ENCODE data around the gene NRP1.
"Not testable (repeated sequence)": the region's sequence is repeated elsewhere in the genome, so short reads cannot be mapped to it uniquely, and the experiment has no call there.

The NRP1 gene

DNA sequence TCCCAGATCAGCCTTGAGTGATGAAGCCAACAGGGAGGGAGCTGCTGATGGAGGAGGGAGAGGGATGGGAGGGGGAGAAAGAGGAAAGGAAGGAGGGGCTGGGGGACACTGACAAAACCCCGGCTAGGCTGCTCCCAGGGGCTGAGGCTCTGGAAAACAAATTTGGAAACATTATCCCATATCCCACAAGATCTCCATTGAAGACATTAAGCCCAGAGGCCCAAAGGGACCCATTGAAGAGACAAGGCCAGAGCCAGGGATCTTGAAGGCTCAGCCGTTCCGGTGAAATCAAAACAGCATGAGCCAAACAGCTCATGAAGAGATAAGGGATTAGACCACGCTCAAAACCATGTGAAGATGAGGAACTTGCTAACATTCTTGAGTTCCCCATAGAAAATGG is 192.2 kb downstream of the NRP1 start:
- DNase-seq, result no peak

DNA sequence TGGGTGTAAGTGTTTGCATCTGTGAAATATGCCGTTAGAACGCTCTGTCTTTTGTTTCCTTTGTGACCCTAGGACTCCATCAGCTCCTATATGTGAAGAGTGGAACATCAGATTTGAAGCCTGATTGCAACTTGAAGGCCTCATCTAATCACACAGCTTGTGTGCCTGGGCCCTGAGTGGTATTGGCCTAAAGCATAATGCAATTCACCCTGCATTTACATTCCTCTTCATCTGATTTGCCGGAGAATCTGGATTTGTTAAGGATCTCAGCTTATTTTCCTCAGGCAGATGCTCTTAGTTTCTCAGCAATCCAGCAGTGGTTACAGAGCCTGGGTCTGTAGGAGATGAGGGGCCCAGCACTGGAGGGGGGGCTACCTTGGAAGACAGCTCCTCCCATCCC is 193.2 kb downstream of the NRP1 start:
- no peak for DNase-seq

DNA sequence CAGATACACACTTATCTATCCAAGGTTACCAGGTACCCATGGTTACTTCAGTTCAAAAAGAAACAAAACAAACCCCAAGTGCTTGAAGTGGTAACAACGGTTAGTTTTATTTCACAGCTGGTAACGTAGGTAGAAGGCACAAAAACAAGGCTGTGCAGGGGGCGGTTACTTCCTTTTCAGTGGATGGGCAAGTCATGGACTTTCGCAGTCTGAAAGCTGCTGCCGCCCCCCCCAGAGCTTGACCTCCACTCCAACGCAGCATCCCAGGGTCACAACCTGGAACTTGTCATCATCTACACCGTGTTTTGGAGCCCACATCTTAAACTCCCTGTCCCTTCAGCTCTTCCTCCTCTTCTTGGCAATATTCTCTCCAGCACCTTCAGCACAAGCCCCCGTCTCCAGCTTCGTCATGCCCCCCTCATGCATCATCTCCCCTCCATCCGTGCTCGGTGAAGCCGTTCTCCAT is 195.3 kb downstream of the NRP1 start:
- no peak for DNase-seq

DNA sequence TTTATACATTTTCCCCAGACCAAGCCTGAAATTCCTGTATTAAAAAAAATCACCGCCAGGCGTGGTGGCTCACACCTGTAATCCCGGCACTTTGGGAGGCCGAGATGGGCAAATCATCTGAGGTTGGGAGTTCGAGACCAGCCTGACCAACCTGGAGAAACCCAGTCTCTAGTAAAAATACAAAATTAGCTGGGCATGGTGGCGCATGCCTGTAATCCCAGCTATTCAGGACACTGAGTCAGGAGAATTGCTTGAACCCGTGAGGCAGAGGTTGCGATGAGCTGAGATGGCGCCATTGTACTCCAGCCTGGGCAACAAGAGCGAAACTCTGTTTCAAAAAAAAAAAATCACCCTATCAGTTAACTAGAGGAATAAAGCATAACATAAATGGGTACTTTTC is 195.8 kb downstream of the NRP1 start:
- DNase-seq, result not testable (repeated sequence)

DNA sequence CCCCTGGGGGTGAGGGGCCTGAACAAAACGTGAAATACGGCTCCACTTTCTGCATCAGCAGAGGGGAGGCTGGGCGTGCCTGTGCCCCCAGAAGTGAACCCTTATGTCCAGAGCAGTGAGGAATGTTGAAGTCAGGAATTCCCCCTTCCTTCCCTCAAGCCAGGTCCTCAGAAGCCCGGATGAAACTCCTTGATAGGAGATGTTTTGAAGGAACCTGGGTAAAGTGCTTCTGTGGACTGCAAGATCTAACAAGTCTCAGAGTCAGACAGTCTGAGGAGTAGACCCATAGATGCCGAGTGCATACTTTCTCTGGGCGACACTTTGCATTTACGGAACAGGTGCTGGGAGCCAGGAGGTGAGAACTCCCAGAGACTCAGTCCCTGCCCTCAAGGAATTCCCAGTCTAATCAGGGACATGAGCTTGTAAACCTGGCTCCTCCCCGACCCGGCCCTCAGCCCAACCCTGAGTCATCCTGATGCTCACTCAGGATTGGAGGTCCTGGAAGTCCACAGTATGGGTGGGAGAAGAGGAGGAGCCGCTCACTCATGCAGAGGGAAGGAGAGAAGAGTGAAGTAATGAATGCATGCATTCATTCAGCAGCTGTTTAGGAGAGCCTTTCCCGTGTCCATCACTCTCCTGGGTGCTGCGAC is 197.0 kb downstream of the NRP1 start:
- DNase-seq, result no peak

DNA sequence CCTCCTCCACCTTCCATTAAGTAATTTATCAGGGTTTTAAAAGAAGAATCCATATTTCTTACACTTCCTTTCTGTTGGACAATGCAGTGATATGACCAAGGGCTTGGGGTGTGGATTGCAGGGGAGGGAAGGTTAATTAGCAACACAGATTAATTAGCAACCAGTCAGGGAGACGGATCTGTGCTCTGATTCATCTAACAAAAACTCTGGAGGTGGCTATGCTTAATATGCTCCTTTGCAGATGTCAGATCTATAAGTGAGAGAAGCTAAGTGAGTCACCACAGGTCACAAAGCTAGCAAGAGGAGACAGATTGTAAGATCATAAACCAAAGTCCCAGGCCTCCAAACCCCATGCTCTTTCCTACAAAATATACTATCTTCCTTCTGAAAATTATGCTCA is 197.7 kb downstream of the NRP1 start:
- no peak for DNase-seq

DNA sequence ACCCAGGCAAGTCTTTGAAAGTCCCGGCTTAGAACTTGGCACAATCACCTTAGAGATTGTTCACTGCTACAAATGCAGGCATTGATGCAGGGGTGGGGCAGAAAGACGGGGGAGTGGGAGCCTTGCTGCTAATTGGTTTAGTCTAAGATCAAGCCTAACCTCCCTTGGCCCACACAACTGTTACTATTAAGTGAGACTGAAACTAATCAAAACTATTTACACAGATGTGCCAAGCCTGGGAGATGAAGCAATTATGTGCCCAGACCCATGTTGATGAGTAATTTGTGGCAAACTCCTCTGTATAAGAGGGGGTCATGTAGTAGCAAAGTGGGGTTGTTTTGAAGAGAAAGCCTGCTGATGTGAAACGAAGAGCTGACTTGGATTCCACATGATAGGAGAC is 198.2 kb downstream of the NRP1 start:
- DNase-seq, result no peak

DNA sequence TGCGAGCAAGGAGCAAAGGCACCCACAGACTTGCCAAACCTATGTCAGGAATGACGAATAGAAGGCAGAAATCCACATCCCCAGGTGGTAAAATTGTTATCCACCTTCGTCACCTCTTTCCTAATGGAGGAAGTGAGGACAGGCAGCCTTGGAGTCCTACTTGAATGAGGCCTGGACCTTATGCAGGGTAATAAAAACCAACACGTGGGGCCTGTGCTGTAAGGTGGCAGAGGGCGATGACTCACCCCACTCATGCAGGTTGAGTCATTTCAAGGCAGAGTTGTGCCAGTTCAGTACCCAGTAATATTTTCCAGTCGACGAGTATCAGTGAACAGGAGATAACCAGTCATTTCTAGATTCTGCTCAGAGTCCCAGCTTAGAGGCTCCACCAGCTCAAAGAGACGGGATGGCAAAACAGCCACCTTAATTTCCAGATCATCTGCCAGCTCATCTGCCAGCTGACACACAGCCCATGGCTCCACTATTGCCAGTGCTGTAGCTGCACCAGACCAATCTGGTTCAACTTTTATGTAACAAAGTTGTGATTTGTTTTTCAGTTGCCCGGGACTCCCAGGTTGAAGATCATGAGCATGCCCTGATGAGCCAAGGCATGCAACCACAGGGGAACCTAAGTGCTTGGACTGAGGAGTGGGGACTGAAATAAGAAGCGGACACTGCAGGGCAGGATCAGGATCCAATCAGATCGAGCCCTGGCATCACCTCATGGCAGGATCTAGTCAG is 200.3 kb downstream of the NRP1 start:
- no peak for DNase-seq

DNA sequence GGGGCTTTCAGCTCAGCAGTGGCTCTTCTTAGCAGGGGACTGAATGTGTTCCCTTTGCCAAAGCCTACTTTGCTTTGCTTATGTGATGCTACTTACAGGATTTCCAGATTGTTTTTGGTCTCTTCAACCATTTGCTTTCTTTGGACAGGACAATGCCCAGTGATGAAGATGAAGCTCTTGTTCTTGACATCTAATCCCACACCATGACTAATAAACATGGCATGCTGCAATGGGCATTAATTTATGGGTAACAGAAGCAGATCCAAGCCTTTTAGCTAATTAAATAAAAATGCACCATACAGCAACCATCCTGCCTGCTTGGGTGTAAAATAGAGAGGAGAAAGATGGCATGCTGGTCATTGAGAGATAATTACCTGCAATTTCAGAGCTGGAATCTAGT is 200.9 kb downstream of the NRP1 start:
- DNase-seq, result no peak

DNA sequence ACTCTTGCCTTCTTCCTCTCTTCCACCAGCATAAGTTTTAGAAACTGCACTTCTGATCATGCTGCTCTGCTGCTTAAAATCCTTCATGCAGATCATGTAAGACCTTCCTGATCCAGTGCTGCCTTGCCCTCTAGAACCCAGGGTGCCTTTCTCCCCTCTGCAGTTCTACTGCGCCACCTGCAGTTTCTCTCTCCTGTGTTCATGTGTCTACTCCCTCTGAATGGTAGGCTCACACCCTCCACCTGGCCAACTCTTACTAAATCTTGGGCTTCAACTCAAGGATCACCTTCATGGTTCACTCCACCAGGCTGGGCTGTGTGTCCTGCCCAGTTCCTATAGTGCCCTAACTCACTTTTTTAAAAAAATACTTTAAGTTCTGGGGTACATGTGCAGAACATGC is 201.8 kb downstream of the NRP1 start:
- no peak for DNase-seq

DNA sequence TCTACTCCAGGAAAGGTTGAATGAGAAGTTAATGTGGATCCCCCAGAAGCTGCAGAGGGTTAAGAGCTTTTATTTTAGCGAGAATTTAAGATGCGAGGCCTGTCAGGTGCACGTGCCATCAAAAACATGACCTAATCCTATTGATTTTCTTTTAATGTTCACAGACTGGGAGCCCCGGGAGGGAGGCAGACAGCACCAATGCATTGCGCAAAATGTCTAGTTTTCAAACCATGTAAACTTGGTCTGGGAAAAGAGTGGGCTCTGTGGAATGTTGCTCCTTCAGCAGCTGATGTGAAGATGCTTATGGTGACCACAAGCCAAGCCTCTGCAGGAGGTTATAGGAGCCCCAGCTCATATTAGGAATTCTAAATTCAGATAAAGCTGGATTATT is 204.5 kb downstream of the NRP1 start:
- DNase-seq, result no peak

DNA sequence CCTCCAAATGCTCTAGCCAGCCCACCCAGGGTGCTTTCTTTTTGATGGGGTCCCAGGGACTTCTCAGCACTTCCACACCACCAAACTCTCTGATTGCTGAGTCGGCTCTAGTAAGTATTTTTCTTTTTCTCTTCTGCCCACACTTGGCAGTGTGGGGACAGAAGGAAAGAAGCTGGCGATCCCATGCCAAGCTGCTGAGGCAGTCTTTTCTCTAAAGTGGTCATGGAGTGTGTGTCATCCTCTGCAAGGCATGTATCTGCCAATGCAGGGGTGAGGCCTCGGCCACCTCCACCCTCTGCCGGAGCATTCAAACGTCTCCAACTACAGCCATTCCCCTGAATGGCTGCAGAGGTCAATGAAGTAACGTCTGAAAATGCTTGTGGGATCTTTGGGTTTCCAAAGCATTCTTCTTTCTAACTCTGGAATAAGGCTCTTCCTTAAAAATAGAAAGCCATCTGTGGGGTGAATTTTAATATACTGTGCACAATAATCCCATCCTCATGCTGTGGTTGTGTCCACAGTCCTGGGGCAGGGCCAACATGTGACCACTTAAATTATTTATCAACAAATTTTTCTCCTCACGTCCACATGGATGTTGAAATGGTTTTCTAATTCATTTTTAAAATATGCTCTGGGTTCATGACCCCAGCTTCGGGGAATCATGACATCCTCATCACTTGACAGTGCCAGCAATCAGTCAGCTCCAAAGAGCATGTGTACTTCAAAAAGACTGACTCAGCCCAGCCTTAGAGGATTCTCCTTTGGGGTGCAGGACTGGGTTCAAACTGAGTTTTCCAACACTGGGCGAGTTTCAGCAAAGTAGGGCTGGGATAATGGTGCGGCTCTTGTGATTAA is 205.1 kb downstream of the NRP1 start:
- no peak for DNase-seq

DNA sequence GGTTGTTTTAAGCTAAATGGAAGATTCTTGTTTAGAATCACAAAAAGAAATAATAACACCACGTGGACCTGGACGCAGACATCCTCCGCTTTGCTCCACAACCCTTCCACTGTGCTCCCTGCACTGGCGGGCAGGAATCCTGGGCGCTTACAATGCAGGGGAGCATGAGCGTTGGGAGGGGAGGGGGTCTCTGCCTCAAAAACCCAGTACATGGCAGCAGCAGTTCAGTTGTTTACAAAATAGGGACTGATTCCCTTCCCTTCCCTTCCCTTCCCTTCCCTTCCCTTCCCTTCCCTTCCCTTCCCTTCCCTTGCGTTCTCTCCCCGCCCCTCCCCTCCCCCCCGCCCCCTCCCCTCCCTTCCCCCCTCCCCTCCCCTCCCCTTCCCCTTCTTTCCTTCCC is 206.8 kb downstream of the NRP1 start:
- no peak for DNase-seq

Data from NCI-H1694 treated with DMSO at 0.1 percent for 48 hours (cell line).